DMS153 (cell line): ENCODE results near the gene BMPR1B.
"Not testable (repeated sequence)": the region's sequence is repeated elsewhere in the genome, so short reads cannot be mapped to it uniquely, and the experiment has no call there.

ENCODE experiments used
- DNase-seq: peaks from one replicate; lab custom pipeline; 2025; lab: John Stamatoyannopoulos, UW

Gene BMPR1B

GRCh38 chr4:95142932-95143331 is 385.2 kb downstream of the BMPR1B start:
- no peak for DNase-seq

- no peak for DNase-seq
These were observed 393.5 kb downstream of the BMPR1B start for GRCh38 chr4:95151255-95151654.

GRCh38 chr4:95153182-95153581 is 395.4 kb downstream of the BMPR1B start:
- no peak for DNase-seq

GRCh38 chr4:95155759-95156451 is 398.1 kb downstream of the BMPR1B start:
- DNase-seq: no peak

GRCh38 chr4:95156452-95156765 is 398.7 kb downstream of the BMPR1B start:
- DNase-seq: no peak

GRCh38 chr4:95157596-95157995 is 399.8 kb downstream of the BMPR1B start:
- DNase-seq: no peak

GRCh38 chr4:95158045-95158444 is 400.3 kb downstream of the BMPR1B start:
- no peak for DNase-seq

GRCh38 chr4:95158626-95159025 is 400.9 kb downstream of the BMPR1B start:
- DNase-seq: no peak

- DNase-seq: no peak
These were observed 401.6 kb downstream of the BMPR1B start for GRCh38 chr4:95159384-95159783.

- no peak for DNase-seq
These were observed 404.2 kb downstream of the BMPR1B start for GRCh38 chr4:95161781-95162469.

GRCh38 chr4:95162867-95163266 is 405.1 kb downstream of the BMPR1B start:
- no peak for DNase-seq

- peak; percentile 50 for DNase-seq
These were observed 408.3 kb downstream of the BMPR1B start for GRCh38 chr4:95165926-95166524.

GRCh38 chr4:95167805-95168204 is 410.1 kb downstream of the BMPR1B start:
- DNase-seq: no peak

GRCh38 chr4:95170176-95170575 is 412.4 kb downstream of the BMPR1B start:
- no peak for DNase-seq

- not testable (repeated sequence) for DNase-seq
These were observed 413.6 kb downstream of the BMPR1B start for GRCh38 chr4:95171377-95171776.

- no peak for DNase-seq
These were observed 421.2 kb downstream of the BMPR1B start for GRCh38 chr4:95178938-95179337.

GRCh38 chr4:95180531-95181242 is 422.9 kb downstream of the BMPR1B start:
- no peak for DNase-seq

- no peak for DNase-seq
These were observed 423.7 kb downstream of the BMPR1B start for GRCh38 chr4:95181243-95181995.

GRCh38 chr4:95181996-95182306 is 424.2 kb downstream of the BMPR1B start:
- no peak for DNase-seq

- DNase-seq: no peak
These were observed 426.1 kb downstream of the BMPR1B start for GRCh38 chr4:95183656-95184408.

- DNase-seq: no peak
These were observed 428.9 kb downstream of the BMPR1B start for GRCh38 chr4:95186666-95187065.
